ENCODE data around the gene SMPDL3A.
A peak's percentile ranks its signal among the peaks of the same experiment; 100 is the strongest.
"Not testable (repeated sequence)": the region's sequence is repeated elsewhere in the genome, so short reads cannot be mapped to it uniquely, and the experiment has no call there.

Gene SMPDL3A

GRCh38 chr6:122789182-122790027, at the start of gene SMPDL3A:
Gene SMPDL3A (plus strand): TSS chr6:122789258. CDS start chr6:122789347, 89 bp downstream.
- DNase-seq, result peak; percentile 39 to 97 (median 78)

- no peak for DNase-seq
These were observed 49.0 kb upstream of the SMPDL3A start for GRCh38 chr6:122740091-122740490.

GRCh38 chr6:122740936-122741335, 48.1 kb upstream of the SMPDL3A start:
- DNase-seq, result no peak

- DNase-seq, result peak in 1 of 51 donors; percentile 15
These were observed 44.8 kb upstream of the SMPDL3A start for GRCh38 chr6:122744247-122744646.

GRCh38 chr6:122744856-122745255, 44.2 kb upstream of the SMPDL3A start:
- DNase-seq, result not testable (repeated sequence)

GRCh38 chr6:122746688-122747087, 42.4 kb upstream of the SMPDL3A start:
- no peak for DNase-seq

GRCh38 chr6:122747573-122747972, 41.5 kb upstream of the SMPDL3A start:
- no peak for DNase-seq

- not testable (repeated sequence) for DNase-seq
These were observed 40.1 kb upstream of the SMPDL3A start for GRCh38 chr6:122748945-122749344.

GRCh38 chr6:122749451-122750050, 39.5 kb upstream of the SMPDL3A start:
- DNase-seq, result no peak

- no peak for DNase-seq
These were observed 37.7 kb upstream of the SMPDL3A start for GRCh38 chr6:122751326-122751725.

GRCh38 chr6:122752459-122752858, 36.6 kb upstream of the SMPDL3A start:
- DNase-seq, result no peak

- DNase-seq, result no peak
These were observed 35.9 kb upstream of the SMPDL3A start for GRCh38 chr6:122753000-122753687.

- peak in 12 of 51 donors; percentile 4 to 51 (median 21) for DNase-seq
These were observed 35.4 kb upstream of the SMPDL3A start for GRCh38 chr6:122753688-122754056.

GRCh38 chr6:122754191-122754731, 34.8 kb upstream of the SMPDL3A start:
- peak in 1 of 51 donors; percentile 22 for DNase-seq

- DNase-seq, result no peak
These were observed 33.2 kb upstream of the SMPDL3A start for GRCh38 chr6:122755901-122756300.

- DNase-seq, result no peak
These were observed 30.1 kb upstream of the SMPDL3A start for GRCh38 chr6:122758927-122759334.

- no peak for DNase-seq
These were observed 28.7 kb upstream of the SMPDL3A start for GRCh38 chr6:122760330-122760729.

GRCh38 chr6:122766256-122766655, 22.8 kb upstream of the SMPDL3A start:
- no peak for DNase-seq

- no peak for DNase-seq
These were observed 18.0 kb upstream of the SMPDL3A start for GRCh38 chr6:122770835-122771601.

- no peak for DNase-seq
These were observed 16.2 kb upstream of the SMPDL3A start for GRCh38 chr6:122772724-122773415.

GRCh38 chr6:122775975-122776374, 13.1 kb upstream of the SMPDL3A start:
- no peak for DNase-seq

Data from hypothalamus (tissue), 51 donors.